Cardiac muscle cell (in vitro differentiated cells and primary cell): ENCODE measurements around the gene ACKR1. TPM values are rescaled to one million over a fixed set of nuclear protein-coding genes. Genes with fewer than 3 reads are reported as not detected.

Experiments used
- DNase-seq, 2 donors: peaks; one replicate each; pipeline versions ENCODE4 v3.0.0 to v3.0.0-alpha.2; 2010 to 2017; ENCODE audit warnings: low read depth in 1 of 2, low spot score in 1 of 2
- H3K27ac ChIP-seq: fragments of 200-600 bp; sonication (generic); 2 replicates; pipeline ENCODE4 v1.5.1; 2016
- H3K27me3 ChIP-seq: fragments of 200-600 bp; sonication (generic); 2 replicates; pipeline ENCODE4 v1.6.0; 2016; ENCODE audit warnings: control low read depth
- H3K36me3 ChIP-seq: fragments of 200-600 bp; sonication (generic); 2 replicates; pipeline ENCODE4 v1.5.1; 2016; ENCODE audit warnings: control low read depth
- H3K4me1 ChIP-seq: fragments of 200-600 bp; sonication (generic); 2 replicates; pipeline ENCODE4 v1.8.1; 2017; ENCODE audit warnings: low read depth, mild to moderate bottlenecking, mixed run types
- H3K4me3 ChIP-seq: fragments of 200-600 bp; sonication (generic); 2 replicates; pipeline ENCODE4 v1.5.1; 2016; ENCODE audit warnings: mild to moderate bottlenecking
- H3K9me3 ChIP-seq: fragments of 200-600 bp; sonication (generic); 2 replicates; pipeline ENCODE4 v1.5.1; 2017; ENCODE audit warnings: low read depth, mild to moderate bottlenecking, control low read depth
- CTCF ChIP-seq: IDR thresholded peaks from 2 replicates; pipeline ENCODE4 v1.5.1; 2012; ENCODE audit warnings: low read depth, mild to moderate bottlenecking, low read length
- polyA plus RNA-seq: library from polyadenylated mRNA; unstranded; fragments of >200 nt; fragmentation: Nextera tagmentation; extraction: Ambion mirVana; gene quantifications from 2 replicates; pipeline ENCODE4 v1.2.1, GENCODE V29; 2016
- total RNA-seq: library from RNA; depleted of rRNA; stranded (reverse); fragments of >200 nt; gene quantifications from 2 replicates; pipeline ENCODE4 v1.2.3, GENCODE V29; 2016

ACKR1 gene
- total and polyA plus RNA-seq, 2 experiments from 2014 or later = 0.33 to 0.63 TPM

DNA sequence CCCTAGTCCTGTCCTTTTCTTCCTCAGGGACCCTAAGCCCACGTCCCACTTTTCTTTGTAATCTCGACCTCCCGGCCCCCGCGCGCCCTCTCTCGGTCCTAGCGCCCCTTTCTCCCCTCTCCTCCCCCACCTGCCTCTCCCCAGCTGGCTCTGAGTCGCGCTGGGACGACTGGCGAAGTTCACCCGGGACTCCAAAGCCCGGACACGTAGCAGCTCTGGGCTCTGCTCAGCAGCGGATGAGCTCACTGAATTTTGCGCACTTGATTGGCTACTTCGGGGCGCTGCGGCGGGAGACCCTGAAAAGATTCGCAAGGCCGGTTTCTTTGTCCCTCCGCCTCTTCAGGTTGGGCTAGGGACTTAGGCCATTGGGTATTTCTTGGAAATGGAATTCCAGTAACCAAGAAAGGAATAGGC, 16.3 kb upstream of the ACKR1 start:
- Histone ChIP-seq H3K4me3 (peak overlapping the region; percentile 18), H3K36me3 (no peaks in the 10 kb centered on the region), H3K27ac (no peak overlapping the region), H3K27me3 (no peaks in the 10 kb centered on the region), H3K4me1 (no peaks in the 10 kb centered on the region), H3K9me3 (no peaks in the 10 kb centered on the region)
- peak; percentile 60 to 89 for DNase-seq
- TF ChIP-seq CTCF = peak; percentile 6

- no peaks in the 10 kb centered on the region for H3K36me3 ChIP-seq
- no peaks in the 10 kb centered on the region for H3K4me1 ChIP-seq
- no peaks in the 10 kb centered on the region for H3K27me3 ChIP-seq
- no peak overlapping the region for H3K4me3 ChIP-seq
- no peak for TF ChIP-seq CTCF
- no peaks in the 10 kb centered on the region for H3K9me3 ChIP-seq
- DNase-seq = no peak
- H3K27ac ChIP-seq = no peak overlapping the region
Observed at GRCh38 chr1:159190441-159190840, 14.2 kb upstream of the ACKR1 start.

GRCh38 chr1:159196543-159196942, 8.1 kb upstream of the ACKR1 start:
- TF ChIP-seq CTCF = peak; percentile 26
- Histone ChIP-seq H3K4me3 (no peak overlapping the region), H3K36me3 (no peaks in the 10 kb centered on the region), H3K4me1 (peaks cover 9% of the 10 kb centered on the region), H3K27ac (no peak overlapping the region), H3K9me3 (no peaks in the 10 kb centered on the region), H3K27me3 (no peaks in the 10 kb centered on the region)
- DNase-seq = no peak

GRCh38 chr1:159197561-159198557, 6.8 kb upstream of the ACKR1 start:
- H3K4me3 ChIP-seq = no peak overlapping the region
- peaks cover 9% of the 10 kb centered on the region for H3K4me1 ChIP-seq
- H3K9me3 ChIP-seq = no peaks in the 10 kb centered on the region
- DNase-seq = peak; percentile 84 to 85
- no peaks in the 10 kb centered on the region for H3K36me3 ChIP-seq
- H3K27me3 ChIP-seq = no peaks in the 10 kb centered on the region
- H3K27ac ChIP-seq = no peak overlapping the region
- peak; percentile 96 for TF ChIP-seq CTCF

DNA sequence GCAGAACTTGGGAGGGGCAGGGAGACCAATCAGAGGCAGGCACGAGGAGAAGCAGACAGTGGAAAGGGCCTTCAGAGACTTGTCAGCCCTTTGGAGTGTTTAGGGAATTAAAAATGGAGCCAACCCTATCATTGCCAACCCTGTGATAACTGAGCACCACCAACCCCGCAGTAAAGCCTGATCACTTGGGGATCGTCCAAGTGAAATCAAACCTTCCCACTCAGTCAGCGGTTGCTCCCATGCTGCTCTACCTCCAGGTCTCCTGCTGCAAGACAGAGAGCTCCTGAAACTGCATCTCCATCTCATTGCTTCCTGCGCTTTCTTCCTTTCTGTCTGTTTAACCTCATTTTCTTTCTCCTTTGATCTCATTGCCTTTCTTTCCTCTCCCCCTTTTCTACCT, 4.8 kb upstream of the ACKR1 start:
- no peak for DNase-seq
- Histone ChIP-seq H3K4me1 (peaks cover 15% of the 10 kb centered on the region), H3K27me3 (no peaks in the 10 kb centered on the region), H3K27ac (no peak overlapping the region), H3K36me3 (no peaks in the 10 kb centered on the region), H3K9me3 (no peaks in the 10 kb centered on the region), H3K4me3 (no peak overlapping the region)
- no peak for TF ChIP-seq CTCF
